ENCODE measurements around the gene RALGPS1.

The RALGPS1 gene

GRCh38 chr9:127158786-127159324, 244.3 kb downstream of the RALGPS1 start:
- H3K27me3 ChIP-seq (ENCODE audit: control insufficient read depth, low read length): 0 out of 2 replicates have a peak, but pooled peaks cover 3% of the 10 kb centered on the region
- H3K4me1 ChIP-seq (ENCODE audit: control insufficient read depth, low read length): peaks cover 15% of the 10 kb centered on the region
- H3K4me3 ChIP-seq (ENCODE audit: low read length): no peak overlapping the region
- H3K27ac ChIP-seq (ENCODE audit: low read depth, low read length): no peak overlapping the region
- no peaks in the 10 kb centered on the region for H3F3A ChIP-seq (ENCODE audit: control insufficient read depth, insufficient read depth)
- H3K9me2 ChIP-seq (replicated peaks; ENCODE audit: control insufficient read depth, low read length): no peaks in the 10 kb centered on the region
- no peaks in the 10 kb centered on the region for H4K20me1 ChIP-seq (ENCODE audit: control insufficient read depth, insufficient read depth, low read depth, low read length)
- H3K79me2 ChIP-seq (ENCODE audit: control insufficient read depth, low read length): no peaks in the 10 kb centered on the region
- no peak overlapping the region for H3K4me2 ChIP-seq (ENCODE audit: low read length)
- no peaks in the 10 kb centered on the region for H3K36me3 ChIP-seq (ENCODE audit: control insufficient read depth, low read length)
- TF ChIP-seq CTCF (IDR thresholded peaks at IDR 0.05; ENCODE audit: low read depth, low read length, poor library complexity, severe bottlenecking): no peak
- TF ChIP-seq EZH2phosphoT487 (IDR thresholded peaks at IDR 0.05; ENCODE audit: borderline replicate concordance, low read length): no peak
- H3K9me3 ChIP-seq (ENCODE audit: control insufficient read depth, insufficient read depth, low read length): no peaks in the 10 kb centered on the region

- Histone ChIP-seq H3K27ac (ENCODE audit: low read depth, low read length) (no peak overlapping the region), H3K4me1 (ENCODE audit: control insufficient read depth, low read length) (peaks cover 10% of the 10 kb centered on the region), H3K4me2 (ENCODE audit: low read length) (no peak overlapping the region)
These were observed 244.8 kb downstream of the RALGPS1 start for GRCh38 chr9:127159325-127159801.

GRCh38 chr9:127159949-127160610, 245.5 kb downstream of the RALGPS1 start:
- Histone ChIP-seq H3K4me2 (ENCODE audit: low read length) (no peak overlapping the region), H3K9me2 (replicated peaks; ENCODE audit: control insufficient read depth, low read length) (no peaks in the 10 kb centered on the region), H3F3A (ENCODE audit: control insufficient read depth, insufficient read depth) (no peaks in the 10 kb centered on the region), H3K36me3 (ENCODE audit: control insufficient read depth, low read length) (no peaks in the 10 kb centered on the region), H3K27me3 (ENCODE audit: control insufficient read depth, low read length) (0 out of 2 replicates have a peak, but pooled peaks cover 3% of the 10 kb centered on the region), H3K9me3 (ENCODE audit: control insufficient read depth, insufficient read depth, low read length) (no peaks in the 10 kb centered on the region), H3K79me2 (ENCODE audit: control insufficient read depth, low read length) (no peaks in the 10 kb centered on the region), H3K4me3 (ENCODE audit: low read length) (no peak overlapping the region), H4K20me1 (ENCODE audit: control insufficient read depth, insufficient read depth, low read depth, low read length) (no peaks in the 10 kb centered on the region), H3K27ac (ENCODE audit: low read depth, low read length) (no peak overlapping the region), H3K4me1 (ENCODE audit: control insufficient read depth, low read length) (peaks cover 5% of the 10 kb centered on the region)
- TF ChIP-seq CTCF (IDR thresholded peaks at IDR 0.05; ENCODE audit: low read depth, low read length, poor library complexity, severe bottlenecking) (no peak), EZH2phosphoT487 (IDR thresholded peaks at IDR 0.05; ENCODE audit: borderline replicate concordance, low read length) (no peak)

More at GRCh38 chr9:127159325-127159801, 244.8 kb downstream of the RALGPS1 start:
- Histone ChIP-seq H3K4me3 (ENCODE audit: low read length) (no peak overlapping the region), H3K36me3 (ENCODE audit: control insufficient read depth, low read length) (no peaks in the 10 kb centered on the region), H3K9me2 (replicated peaks; ENCODE audit: control insufficient read depth, low read length) (no peaks in the 10 kb centered on the region), H3K27me3 (ENCODE audit: control insufficient read depth, low read length) (0 out of 2 replicates have a peak, but pooled peaks cover 3% of the 10 kb centered on the region), H3K79me2 (ENCODE audit: control insufficient read depth, low read length) (no peaks in the 10 kb centered on the region), H3K9me3 (ENCODE audit: control insufficient read depth, insufficient read depth, low read length) (no peaks in the 10 kb centered on the region), H4K20me1 (ENCODE audit: control insufficient read depth, insufficient read depth, low read depth, low read length) (no peaks in the 10 kb centered on the region), H3F3A (ENCODE audit: control insufficient read depth, insufficient read depth) (no peaks in the 10 kb centered on the region)
- TF ChIP-seq EZH2phosphoT487 (IDR thresholded peaks at IDR 0.05; ENCODE audit: borderline replicate concordance, low read length) (no peak), CTCF (IDR thresholded peaks at IDR 0.05; ENCODE audit: low read depth, low read length, poor library complexity, severe bottlenecking) (no peak)

Measured in DOHH2 (cell line).